K562 (cell line): ENCODE results near the gene EPO. TPM values are rescaled to one million over a fixed set of nuclear protein-coding genes. Genes with fewer than 3 reads are reported as not detected.

Experiments
- ADNP ChIP-seq: fragments of 200-800 bp; sonication (Bioruptor generic); IDR thresholded peaks from 2 replicates; pipeline ENCODE4 v1.6.1; 2016; ENCODE audit warnings: missing genetic modification characterization, missing compliant biosample characterization
- ARID1B ChIP-seq: fragments of 450-650 bp; IDR thresholded peaks from 2 replicates; pipeline ENCODE4 v1.6.1; 2016; ENCODE audit warnings: antibody characterized with exemption, mild to moderate bottlenecking, inconsistent platforms
- BRF1 ChIP-seq: IDR thresholded peaks from 3 replicates; pipeline ENCODE4 v1.6.1; 2011; ENCODE audit warnings: borderline replicate concordance, mild to moderate bottlenecking; ENCODE audit not compliant: insufficient read length; ENCODE audit errors: extremely low read depth
- GATA2 ChIP-seq: sonication (generic); formaldehyde crosslinking; IDR thresholded peaks from 2 replicates; pipeline ENCODE4 v1.4.0; 2020; ENCODE audit warnings: mild to moderate bottlenecking, missing genetic modification reagents
- GATAD2B ChIP-seq: fragments of 450-650 bp; IDR thresholded peaks from 2 replicates; pipeline ENCODE4 v1.6.1; 2017; ENCODE audit warnings: mild to moderate bottlenecking, borderline replicate concordance
- HDGF ChIP-seq: fragments of 450-650 bp; IDR thresholded peaks from 2 replicates; pipeline ENCODE4 v1.6.1; 2016
- HNRNPLL ChIP-seq: fragments of 200-400 bp; formaldehyde crosslinking; IDR thresholded peaks from 2 replicates; pipeline ENCODE4 v1.6.1; 2017; ENCODE audit warnings: low read length, low read depth, mild to moderate bottlenecking; ENCODE audit not compliant: poor library complexity, severe bottlenecking
- KLF6 ChIP-seq: fragments of 250-450 bp; sonication (Bioruptor Pico); IDR thresholded peaks from 2 replicates; pipeline ENCODE4 v1.4.0; 2020; ENCODE audit warnings: mild to moderate bottlenecking, moderate library complexity, borderline replicate concordance
- MAZ ChIP-seq, 2 experiments: fragments of 450-650 bp in 1 of 2; sonication (generic) in 1 of 2; formaldehyde crosslinking; IDR thresholded peaks in 1 of 2; conservative IDR thresholded peaks in 1 of 2; 2 replicates each; pipeline versions ENCODE4 v1.4.0 to v1.5.0; 2020; ENCODE audit warnings: mild to moderate bottlenecking in 1 of 2, missing genetic modification reagents in 1 of 2
- MBD2 ChIP-seq: sonication (generic); IDR thresholded peaks from 2 replicates; pipeline ENCODE4 v1.6.1; 2016; ENCODE audit warnings: low read depth, borderline replicate concordance
- MCM7 ChIP-seq, 2 experiments: fragments of 450-650 bp; IDR thresholded peaks; 2 replicates each; pipeline ENCODE4 v1.6.1; 2016 to 2018
- NR3C1 ChIP-seq: sonication (generic); formaldehyde crosslinking; IDR thresholded peaks from 2 replicates; pipeline ENCODE4 v1.8.1; 2022; ENCODE audit warnings: missing genetic modification reagents
- POLR2AphosphoS2 ChIP-seq: IDR thresholded peaks from 2 replicates; pipeline ENCODE4 v1.6.1; 2012; ENCODE audit warnings: low read length, improper control_type of control experiment
- POLR3G ChIP-seq: IDR thresholded peaks from 2 replicates; pipeline ENCODE4 v1.6.1; 2011; ENCODE audit not compliant: insufficient read length, insufficient replicate concordance; ENCODE audit errors: extremely low read depth
- PTBP1 ChIP-seq: fragments of 200-400 bp; formaldehyde crosslinking; IDR thresholded peaks from 2 replicates; pipeline ENCODE4 v1.6.1; 2017; ENCODE audit warnings: low read depth, low read length
- SIN3A ChIP-seq, 2 experiments: fragments of 150-350 bp in 1 of 2; IDR thresholded peaks; 2 replicates each; pipeline ENCODE4 v1.6.1; 2011 to 2016; ENCODE audit warnings: borderline replicate concordance in 2 of 2, low read depth in 2 of 2, low read length in 2 of 2, mild to moderate bottlenecking in 2 of 2, moderate library complexity in 2 of 2; ENCODE audit not compliant: control insufficient read depth in 1 of 2
- SNIP1 ChIP-seq: fragments of 450-650 bp; IDR thresholded peaks from 2 replicates; pipeline ENCODE4 v1.7.1; 2017; ENCODE audit warnings: low read depth, mild to moderate bottlenecking
- SRSF9 ChIP-seq: fragments of 200-400 bp; formaldehyde crosslinking; IDR thresholded peaks from 2 replicates; pipeline ENCODE4 v1.6.1; 2017; ENCODE audit warnings: low read depth, low read length, borderline replicate concordance
- ZC3H4 ChIP-seq: sonication (generic); formaldehyde crosslinking; IDR thresholded peaks from 2 replicates; pipeline ENCODE4 v1.9.0; 2021; ENCODE audit warnings: missing genetic modification reagents, borderline replicate concordance
- ZNF76 ChIP-seq: fragments of 250-450 bp; sonication (Bioruptor Pico); IDR thresholded peaks from 2 replicates; pipeline ENCODE4 v1.4.0; 2020; ENCODE audit warnings: mild to moderate bottlenecking, moderate library complexity, borderline replicate concordance
- polyA plus RNA-seq, 8 experiments: library from polyadenylated mRNA; depleted of rRNA in 4 of 8; stranded (reverse) in 5 of 8; unstranded in 3 of 8; fragments of >200 nt; fragmentation: Nextera tagmentation in 2 of 8; fragmentation: Illumina TruSeq in 1 of 8; extraction: Ambion mirVana in 2 of 8; extraction: Trizol in 1 of 8; gene quantifications; 2 replicates each; pipeline versions ENCODE4 v1.2.1 to v1.2.3, GENCODE V29; 2011 to 2014; ENCODE audit warnings: inconsistent platforms in 1 of 8, missing spikeins in 1 of 8
- total RNA-seq, 7 experiments: library from RNA; depleted of rRNA in 6 of 7; stranded (reverse); fragments of >200 nt in 6 of 7; fragmentation: Illumina TruSeq in 2 of 7; extraction: Trizol in 2 of 7; gene quantifications; 2 replicates each; pipeline versions ENCODE4 v1.2.1 to v1.2.3, GENCODE V29; 2011 to 2021; ENCODE audit warnings: low replicate concordance in 1 of 7
- TF ChIP-seq, protein P1 (sequence below): fragments of 250-450 bp; sonication (Bioruptor Pico); IDR thresholded peaks from 2 replicates; pipeline ENCODE4 v1.8.0; 2022; ENCODE audit warnings: inconsistent platforms
- TF ChIP-seq, protein P2 (sequence below), 2 experiments: fragments of 450-650 bp in 1 of 2; sonication (generic) in 1 of 2; formaldehyde crosslinking; conservative IDR thresholded peaks; 2 replicates each; pipeline versions ENCODE4 v1.4.0 to v1.8.1; 2020 to 2022; ENCODE audit warnings: mild to moderate bottlenecking in 1 of 2, missing genetic modification reagents in 1 of 2
- TF ChIP-seq, protein P3 (sequence below): sonication (generic); formaldehyde crosslinking; IDR thresholded peaks from 2 replicates; pipeline ENCODE4 v1.8.1; 2023; ENCODE audit warnings: mild to moderate bottlenecking, missing genetic modification reagents

EPO gene
- total and polyA plus RNA-seq, 9 of the 15 experiments (the other 6 are each of a cell fraction or from before 2014, with no cell fraction given), result 0.06 to 0.41 (median 0.07) TPM; not detected in 6

DNA sequence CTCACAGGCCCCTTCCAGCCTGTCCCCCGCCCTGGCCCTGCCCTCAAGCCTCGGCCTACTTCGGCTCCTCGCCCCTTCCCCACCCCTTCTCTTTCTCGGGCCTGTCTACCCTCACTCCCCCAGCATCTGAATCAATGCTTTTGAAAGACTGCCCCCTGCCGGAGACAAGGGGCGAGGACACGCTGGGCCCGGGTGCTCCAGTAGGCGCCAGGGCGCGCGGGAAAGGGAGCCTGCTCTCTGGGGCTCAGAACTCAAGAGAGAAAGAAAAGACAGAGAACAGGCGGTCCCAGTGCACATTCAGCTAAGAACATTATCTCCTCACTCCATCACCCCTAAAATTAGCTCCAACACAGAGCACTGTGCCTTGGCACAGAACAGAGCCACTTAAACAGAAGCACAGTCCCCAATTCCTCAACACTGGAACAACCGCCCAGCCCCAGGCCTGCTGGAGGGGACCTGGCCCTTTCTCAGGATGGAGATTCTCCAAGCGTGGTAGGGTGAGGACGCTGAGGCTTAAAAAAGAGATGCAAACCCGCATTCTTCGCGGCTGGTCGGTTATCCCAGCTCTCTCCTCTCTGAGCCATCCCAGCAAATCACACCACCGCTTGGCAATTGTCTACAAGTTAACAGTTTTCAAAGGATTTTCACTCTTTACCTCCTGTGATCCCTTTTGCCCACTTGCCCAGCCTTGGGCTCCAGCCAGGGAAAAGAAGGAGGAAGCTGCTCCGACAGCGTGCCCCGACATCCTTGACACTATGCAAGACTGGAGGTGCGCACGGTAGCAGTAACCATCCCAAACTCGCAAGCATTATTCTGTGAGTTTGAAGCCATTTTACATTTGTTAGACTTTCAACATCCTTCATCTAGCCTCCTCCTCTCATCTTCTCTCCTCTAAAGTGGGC is 28.3 kb upstream of the EPO start (continued):
- peak in 1 of 2 experiments; percentile 61; a peak in 1 of 4 replicates for TF ChIP-seq SIN3A (IDR thresholded peaks at IDR 0.05; ENCODE audit: borderline replicate concordance in 2 of 2, control insufficient read depth in 1 of 2, low read depth in 2 of 2, low read length in 2 of 2)
- TF ChIP-seq GATA2 (CRISPR knock-in tag), result no peak
- TF ChIP-seq, protein P1, sequence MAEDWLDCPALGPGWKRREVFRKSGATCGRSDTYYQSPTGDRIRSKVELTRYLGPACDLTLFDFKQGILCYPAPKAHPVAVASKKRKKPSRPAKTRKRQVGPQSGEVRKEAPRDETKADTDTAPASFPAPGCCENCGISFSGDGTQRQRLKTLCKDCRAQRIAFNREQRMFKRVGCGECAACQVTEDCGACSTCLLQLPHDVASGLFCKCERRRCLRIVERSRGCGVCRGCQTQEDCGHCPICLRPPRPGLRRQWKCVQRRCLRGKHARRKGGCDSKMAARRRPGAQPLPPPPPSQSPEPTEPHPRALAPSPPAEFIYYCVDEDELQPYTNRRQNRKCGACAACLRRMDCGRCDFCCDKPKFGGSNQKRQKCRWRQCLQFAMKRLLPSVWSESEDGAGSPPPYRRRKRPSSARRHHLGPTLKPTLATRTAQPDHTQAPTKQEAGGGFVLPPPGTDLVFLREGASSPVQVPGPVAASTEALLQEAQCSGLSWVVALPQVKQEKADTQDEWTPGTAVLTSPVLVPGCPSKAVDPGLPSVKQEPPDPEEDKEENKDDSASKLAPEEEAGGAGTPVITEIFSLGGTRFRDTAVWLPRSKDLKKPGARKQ, result peak; percentile 89; the same call in 1 of the 2 replicates
- TF ChIP-seq, protein P2, sequence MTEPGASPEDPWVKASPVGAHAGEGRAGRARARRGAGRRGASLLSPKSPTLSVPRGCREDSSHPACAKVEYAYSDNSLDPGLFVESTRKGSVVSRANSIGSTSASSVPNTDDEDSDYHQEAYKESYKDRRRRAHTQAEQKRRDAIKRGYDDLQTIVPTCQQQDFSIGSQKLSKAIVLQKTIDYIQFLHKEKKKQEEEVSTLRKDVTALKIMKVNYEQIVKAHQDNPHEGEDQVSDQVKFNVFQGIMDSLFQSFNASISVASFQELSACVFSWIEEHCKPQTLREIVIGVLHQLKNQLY (CRISPR knock-in tag; conservative IDR thresholded peaks at IDR 0.05), result no peak
- TF ChIP-seq MBD2, result no peak
- TF ChIP-seq MCM7 (IDR thresholded peaks at IDR 0.05), result no peak
- TF ChIP-seq KLF6, result no peak
- TF ChIP-seq, protein P3, sequence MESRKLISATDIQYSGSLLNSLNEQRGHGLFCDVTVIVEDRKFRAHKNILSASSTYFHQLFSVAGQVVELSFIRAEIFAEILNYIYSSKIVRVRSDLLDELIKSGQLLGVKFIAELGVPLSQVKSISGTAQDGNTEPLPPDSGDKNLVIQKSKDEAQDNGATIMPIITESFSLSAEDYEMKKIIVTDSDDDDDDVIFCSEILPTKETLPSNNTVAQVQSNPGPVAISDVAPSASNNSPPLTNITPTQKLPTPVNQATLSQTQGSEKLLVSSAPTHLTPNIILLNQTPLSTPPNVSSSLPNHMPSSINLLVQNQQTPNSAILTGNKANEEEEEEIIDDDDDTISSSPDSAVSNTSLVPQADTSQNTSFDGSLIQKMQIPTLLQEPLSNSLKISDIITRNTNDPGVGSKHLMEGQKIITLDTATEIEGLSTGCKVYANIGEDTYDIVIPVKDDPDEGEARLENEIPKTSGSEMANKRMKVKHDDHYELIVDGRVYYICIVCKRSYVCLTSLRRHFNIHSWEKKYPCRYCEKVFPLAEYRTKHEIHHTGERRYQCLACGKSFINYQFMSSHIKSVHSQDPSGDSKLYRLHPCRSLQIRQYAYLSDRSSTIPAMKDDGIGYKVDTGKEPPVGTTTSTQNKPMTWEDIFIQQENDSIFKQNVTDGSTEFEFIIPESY (CRISPR knock-in tag), result peak; percentile 64; the same call in 1 of the 2 replicates
- no peak for TF ChIP-seq GATAD2B
- no peak for TF ChIP-seq POLR2AphosphoS2
- no peak for TF ChIP-seq ARID1B
- no peak for TF ChIP-seq ZNF76 (CRISPR knock-in tag)
- no peak for TF ChIP-seq NR3C1
- no peak for TF ChIP-seq ZC3H4 (CRISPR knock-in tag)
- TF ChIP-seq SNIP1, result no peak
- no peak for TF ChIP-seq SRSF9
- TF ChIP-seq HDGF, result no peak
- TF ChIP-seq HNRNPLL, result peak; percentile 27
- peak; percentile 31 to 87; a peak in 2 of 4 replicates for TF ChIP-seq MAZ (CRISPR knock-in tag; conservative IDR thresholded peaks at IDR 0.05 in 1 of 2, IDR thresholded peaks at IDR 0.05 in 1 of 2)
- no peak for TF ChIP-seq ADNP (tag)
- TF ChIP-seq PTBP1, result no peak
- TF ChIP-seq BRF1, result no peak
- TF ChIP-seq POLR3G, result no peak
